Measurements from ENCODE around the gene FEM1A.
"Not testable (repeated sequence)": the region's sequence is repeated elsewhere in the genome, so short reads cannot be mapped to it uniquely, and the experiment has no call there.

The FEM1A gene

GRCh38 chr19:4774136-4774535 lies 17.4 kb upstream of the FEM1A start:
- no peak for DNase-seq

GRCh38 chr19:4775627-4776152 lies 15.8 kb upstream of the FEM1A start:
- DNase-seq, result no peak

- no peak for DNase-seq
These were observed 14.9 kb upstream of the FEM1A start for GRCh38 chr19:4776436-4777211.

- DNase-seq, result not testable (repeated sequence)
These were observed 13.4 kb upstream of the FEM1A start for GRCh38 chr19:4778124-4778523.

- no peak for DNase-seq
These were observed 10.7 kb upstream of the FEM1A start for GRCh38 chr19:4780860-4781259.

- no peak for DNase-seq
These were observed 9.7 kb upstream of the FEM1A start for GRCh38 chr19:4781801-4782200.

- not testable (repeated sequence) for DNase-seq
These were observed 5.0 kb upstream of the FEM1A start for GRCh38 chr19:4786412-4787016.

- peak; percentile 43 for DNase-seq
These were observed 708 bp downstream of the FEM1A start for GRCh38 chr19:4792019-4792865.

GRCh38 chr19:4792866-4793195 lies 1.3 kb downstream of the FEM1A start:
- not testable (repeated sequence) for DNase-seq

- not testable (repeated sequence) for DNase-seq
These were observed 1.7 kb downstream of the FEM1A start for GRCh38 chr19:4793278-4793677.

GRCh38 chr19:4794971-4795370 lies 3.4 kb downstream of the FEM1A start:
- no peak for DNase-seq

GRCh38 chr19:4795400-4795799 lies 3.9 kb downstream of the FEM1A start:
- no peak for DNase-seq

GRCh38 chr19:4800591-4801081 lies 9.1 kb downstream of the FEM1A start:
- DNase-seq, result no peak

- no peak for DNase-seq
These were observed 9.6 kb downstream of the FEM1A start for GRCh38 chr19:4801085-4801619.

GRCh38 chr19:4802711-4803110 lies 11.2 kb downstream of the FEM1A start:
- DNase-seq, result no peak

- peak; percentile 56 for DNase-seq
These were observed 12.5 kb downstream of the FEM1A start for GRCh38 chr19:4803736-4804695.

GRCh38 chr19:4805140-4805539 lies 13.6 kb downstream of the FEM1A start:
- DNase-seq, result not testable (repeated sequence)

- DNase-seq, result no peak
These were observed 14.8 kb downstream of the FEM1A start for GRCh38 chr19:4806384-4806783.

- DNase-seq, result no peak
These were observed 15.7 kb downstream of the FEM1A start for GRCh38 chr19:4807188-4807587.

GRCh38 chr19:4811328-4812131 lies 20.0 kb downstream of the FEM1A start:
- DNase-seq, result peak; percentile 96

Measured in activated CD4-positive, CD25-positive, alpha-beta regulatory T cell treated with anti-CD3 and anti-CD28 coated beads, Interleukin-2, amount 50 U/mL, for 72 hours (primary cell).